CD1c-positive myeloid dendritic cell (primary cell): ENCODE data around the gene CD226.
"Not testable (repeated sequence)": the region's sequence is repeated elsewhere in the genome, so short reads cannot be mapped to it uniquely, and the experiment has no call there.

Experiments
- DNase-seq: peaks from one replicate; pipeline ENCODE4 v3.0.0-alpha.2; 2016; ENCODE audit errors: extremely low spot score

Gene CD226

GRCh38 chr18:69908838-69909237 lies 38.8 kb downstream of the CD226 start:
- no peak for DNase-seq

GRCh38 chr18:69906765-69907164 lies 40.9 kb downstream of the CD226 start:
- DNase-seq = no peak

- DNase-seq = no peak
These were observed 46.7 kb downstream of the CD226 start for GRCh38 chr18:69900941-69901340.

- not testable (repeated sequence) for DNase-seq
These were observed 48.3 kb downstream of the CD226 start for GRCh38 chr18:69899154-69899923.

DNA sequence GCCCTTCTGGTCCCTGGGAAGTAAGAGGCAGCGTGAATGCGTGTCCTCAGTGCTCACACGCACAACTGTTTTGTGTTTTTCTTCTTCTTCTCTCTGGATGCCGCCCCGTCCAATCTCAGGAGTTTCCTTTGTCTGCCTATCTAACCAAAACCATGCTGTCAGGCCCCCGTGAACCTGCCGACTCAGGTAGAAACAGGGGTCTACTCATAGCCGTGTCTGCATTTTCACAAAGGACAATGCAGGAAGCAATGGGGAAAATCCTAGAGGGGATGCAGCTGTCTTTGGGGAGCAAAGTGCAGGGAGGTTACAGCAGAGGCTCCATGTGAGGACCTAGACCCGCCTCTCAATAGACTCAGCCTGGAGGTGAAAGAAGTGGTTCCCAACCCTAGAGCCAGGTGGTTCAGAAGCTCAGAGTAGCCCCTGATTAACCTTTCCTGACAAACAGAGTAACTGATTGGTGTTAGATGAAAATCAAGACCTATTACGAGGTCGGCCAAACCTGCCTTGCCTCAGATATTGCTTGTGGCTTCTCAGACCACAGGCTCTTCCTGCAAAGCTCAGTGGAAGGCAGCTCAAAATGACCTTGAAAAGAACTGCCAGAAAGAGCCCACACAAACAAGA lies 49.3 kb downstream of the CD226 start:
- no peak for DNase-seq

- peak; percentile 34 for DNase-seq
These were observed 50.1 kb downstream of the CD226 start for GRCh38 chr18:69897397-69898108.

GRCh38 chr18:69895066-69896047 lies 52.3 kb downstream of the CD226 start:
- peak; percentile 6 for DNase-seq

GRCh38 chr18:69894467-69894866 lies 53.2 kb downstream of the CD226 start:
- no peak for DNase-seq

GRCh38 chr18:69890558-69890957 lies 57.1 kb downstream of the CD226 start:
- DNase-seq = no peak

GRCh38 chr18:69889009-69889408 lies 58.7 kb downstream of the CD226 start:
- no peak for DNase-seq

DNA sequence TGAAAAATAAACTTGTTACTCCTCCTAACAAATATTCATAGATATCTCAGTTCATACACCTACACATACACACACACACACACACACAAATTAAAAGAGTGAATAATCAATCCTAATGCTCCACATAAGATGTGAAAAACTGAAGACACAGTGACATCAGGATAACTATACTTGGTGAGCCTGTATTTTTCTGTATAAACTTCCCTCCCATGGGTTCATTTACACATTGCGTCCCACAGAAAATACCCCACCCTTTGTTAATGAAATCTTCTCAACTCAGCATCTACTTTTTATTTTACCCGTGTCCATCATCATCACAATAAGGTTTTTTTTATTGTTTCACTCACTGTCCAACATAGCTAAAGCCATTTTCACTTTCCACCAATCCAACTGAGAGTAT lies 60.4 kb downstream of the CD226 start:
- DNase-seq = no peak

DNA sequence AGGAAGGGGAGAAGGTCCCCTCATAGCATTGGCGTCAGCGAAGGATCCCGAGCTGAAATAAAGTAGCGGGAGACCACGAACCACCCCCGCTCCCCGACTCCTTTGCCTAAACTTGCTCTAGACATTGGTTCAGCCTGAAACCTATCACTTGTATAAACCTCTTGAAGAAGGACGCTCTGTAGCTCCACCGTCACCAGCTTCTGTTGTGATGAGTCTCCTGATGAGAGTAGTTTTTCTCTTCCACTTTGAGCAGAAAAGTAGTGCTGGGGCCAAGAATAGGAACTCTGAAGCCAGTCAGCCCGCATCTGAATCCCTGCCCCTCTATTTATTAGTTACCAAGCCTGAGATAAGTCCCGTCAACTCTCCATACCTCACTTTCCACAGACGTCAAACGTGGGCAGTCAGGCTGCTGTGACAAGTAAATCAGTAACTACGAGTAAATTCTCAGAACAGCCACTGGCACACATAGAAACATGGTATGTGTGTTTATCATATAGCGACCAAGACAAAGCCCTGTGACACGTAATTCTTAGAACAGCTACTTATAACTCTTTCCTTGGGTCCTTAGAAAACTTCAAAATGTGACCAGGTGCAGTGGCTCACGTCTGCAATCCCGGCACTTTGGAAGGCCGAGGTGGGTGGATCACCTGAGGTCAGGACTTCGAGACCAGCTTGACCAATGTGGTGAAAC lies 61.7 kb downstream of the CD226 start:
- DNase-seq = no peak

GRCh38 chr18:69885355-69885754 lies 62.3 kb downstream of the CD226 start:
- no peak for DNase-seq

DNA sequence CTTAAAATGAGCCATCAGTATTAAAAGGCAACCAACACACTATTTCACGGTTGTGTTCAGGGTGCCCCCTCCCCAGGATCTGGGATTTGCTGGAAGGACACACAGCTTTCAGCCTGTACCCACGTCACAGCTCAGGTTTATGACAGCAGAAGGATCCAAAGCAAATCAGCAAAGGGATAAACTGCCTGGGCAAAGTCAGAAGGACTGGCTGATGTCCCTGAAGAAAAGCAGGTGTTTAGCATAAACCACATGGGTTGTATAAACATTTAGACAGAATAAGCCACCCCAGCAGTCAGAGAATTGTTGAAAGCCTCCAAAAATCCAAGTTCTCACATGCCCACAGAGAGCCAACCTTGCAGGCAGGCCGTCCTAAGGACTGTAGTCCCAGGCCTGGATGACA lies 63.9 kb downstream of the CD226 start:
- DNase-seq = no peak

- no peak for DNase-seq
These were observed 64.6 kb downstream of the CD226 start for GRCh38 chr18:69882965-69883668.

GRCh38 chr18:69880083-69880482 lies 67.6 kb downstream of the CD226 start:
- DNase-seq = no peak

DNA sequence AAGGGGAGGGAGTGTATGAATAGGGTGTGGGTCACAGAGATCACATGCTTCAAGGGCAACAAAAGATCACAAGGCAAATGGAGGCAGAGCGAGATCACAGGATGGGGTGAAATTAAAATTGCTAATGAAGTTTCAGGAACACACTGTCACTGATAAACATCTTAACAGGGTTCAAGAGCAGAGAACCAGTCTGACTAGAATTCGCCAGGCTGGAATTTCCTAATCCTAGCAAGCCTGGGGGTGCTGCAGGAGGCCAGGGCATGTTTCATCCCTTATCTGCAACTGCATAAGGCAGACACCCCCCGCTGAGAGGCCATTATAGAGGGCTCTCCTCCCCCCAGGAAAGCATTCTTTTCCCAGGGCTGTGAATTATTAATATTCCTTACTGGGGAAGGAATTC lies 68.6 kb downstream of the CD226 start:
- DNase-seq = not testable (repeated sequence)

GRCh38 chr18:69878213-69878933 lies 69.3 kb downstream of the CD226 start:
- DNase-seq = no peak

GRCh38 chr18:69876490-69876889 lies 71.2 kb downstream of the CD226 start:
- no peak for DNase-seq

DNA sequence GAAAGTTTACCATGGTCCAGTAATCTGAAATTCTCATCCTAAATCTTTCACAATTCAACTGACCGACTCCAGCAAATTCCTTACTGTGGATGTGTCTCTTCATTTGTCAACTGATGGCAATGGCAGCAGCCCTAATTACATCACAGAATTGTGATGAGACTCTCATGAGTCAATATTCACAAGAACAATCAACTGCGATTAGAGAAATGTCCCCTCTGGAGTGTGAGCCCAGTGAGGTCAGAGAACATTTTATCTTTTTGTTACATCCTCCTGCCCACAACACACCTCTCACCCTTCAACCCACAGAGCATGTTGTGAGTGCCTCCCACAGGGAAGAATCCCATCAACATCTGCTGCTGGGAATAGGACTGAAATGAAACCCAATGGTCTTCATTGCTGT lies 73.6 kb downstream of the CD226 start:
- no peak for DNase-seq
